ENCODE data around the gene KMT2D.

DNA sequence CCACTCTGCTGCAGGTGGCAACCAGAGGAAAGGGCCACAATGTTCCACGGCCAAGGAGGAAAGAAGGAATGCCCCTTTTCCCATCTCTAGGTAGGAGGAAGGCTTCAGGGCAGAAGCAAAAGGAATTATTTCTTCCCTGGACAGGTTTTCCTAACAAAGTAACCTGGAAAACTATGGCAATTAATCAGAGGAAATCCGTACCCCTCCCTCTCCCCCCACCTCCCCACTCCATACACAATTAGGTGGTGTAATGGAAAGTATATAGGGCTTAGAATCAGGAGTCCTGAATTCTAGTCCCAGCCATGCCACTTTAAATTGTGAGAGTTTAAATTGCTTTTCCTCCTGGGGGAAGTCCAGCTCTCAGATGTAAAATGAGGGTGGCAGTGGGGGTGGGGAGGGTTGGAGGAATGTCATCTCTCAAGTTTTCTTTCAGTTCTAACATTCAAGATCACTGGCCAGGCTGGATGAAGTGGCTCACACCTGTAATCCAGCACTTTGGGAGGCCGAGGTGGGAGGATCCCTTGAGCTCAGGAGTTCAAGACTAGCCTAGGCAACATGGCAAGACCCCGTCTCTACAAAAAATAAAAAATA lies 32.3 kb upstream of the KMT2D start:
- TF ChIP-seq, protein P1, sequence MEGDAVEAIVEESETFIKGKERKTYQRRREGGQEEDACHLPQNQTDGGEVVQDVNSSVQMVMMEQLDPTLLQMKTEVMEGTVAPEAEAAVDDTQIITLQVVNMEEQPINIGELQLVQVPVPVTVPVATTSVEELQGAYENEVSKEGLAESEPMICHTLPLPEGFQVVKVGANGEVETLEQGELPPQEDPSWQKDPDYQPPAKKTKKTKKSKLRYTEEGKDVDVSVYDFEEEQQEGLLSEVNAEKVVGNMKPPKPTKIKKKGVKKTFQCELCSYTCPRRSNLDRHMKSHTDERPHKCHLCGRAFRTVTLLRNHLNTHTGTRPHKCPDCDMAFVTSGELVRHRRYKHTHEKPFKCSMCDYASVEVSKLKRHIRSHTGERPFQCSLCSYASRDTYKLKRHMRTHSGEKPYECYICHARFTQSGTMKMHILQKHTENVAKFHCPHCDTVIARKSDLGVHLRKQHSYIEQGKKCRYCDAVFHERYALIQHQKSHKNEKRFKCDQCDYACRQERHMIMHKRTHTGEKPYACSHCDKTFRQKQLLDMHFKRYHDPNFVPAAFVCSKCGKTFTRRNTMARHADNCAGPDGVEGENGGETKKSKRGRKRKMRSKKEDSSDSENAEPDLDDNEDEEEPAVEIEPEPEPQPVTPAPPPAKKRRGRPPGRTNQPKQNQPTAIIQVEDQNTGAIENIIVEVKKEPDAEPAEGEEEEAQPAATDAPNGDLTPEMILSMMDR (IDR thresholded peaks at IDR 0.05; ENCODE audit: low read length) = no peak
- TF ChIP-seq EZH2 (IDR thresholded peaks at IDR 0.05; ENCODE audit: borderline replicate concordance, low read length) = no peak
